ACC112 (cell line): ENCODE measurements around the gene SCUBE3.

ENCODE experiments used
- H2AFZ ChIP-seq: fragments of 200-600 bp; sonication (generic); one replicate; pipeline ENCODE4 v1.6.0; 2017; ENCODE audit warnings: antibody characterized with exemption, low read length; ENCODE audit not compliant: unreplicated experiment
- H3K27ac ChIP-seq: fragments of 200-600 bp; sonication (generic); 2 replicates; pipeline ENCODE4 v1.5.1; 2014; ENCODE audit warnings: low read depth, mild to moderate bottlenecking, antibody characterized with exemption, low read length, moderate library complexity
- H3K27me3 ChIP-seq: fragments of 200-600 bp; sonication (generic); 2 replicates; pipeline ENCODE4 v1.6.1; 2014; ENCODE audit warnings: mild to moderate bottlenecking, antibody characterized with exemption, low read length, moderate library complexity, mixed read lengths; ENCODE audit not compliant: insufficient read depth
- H3K36me3 ChIP-seq: fragments of 200-600 bp; sonication (generic); 2 replicates; pipeline ENCODE4 v1.6.1; 2016; ENCODE audit warnings: mild to moderate bottlenecking, antibody characterized with exemption, low read length, moderate library complexity, mixed read lengths; ENCODE audit not compliant: insufficient read depth
- H3K4me1 ChIP-seq: fragments of 200-600 bp; sonication (generic); one replicate; pipeline ENCODE4 v1.6.1; 2016; ENCODE audit warnings: low read length, mixed read lengths; ENCODE audit not compliant: insufficient read depth, unreplicated experiment, control insufficient read depth
- H3K4me3 ChIP-seq: fragments of 200-600 bp; sonication (generic); 2 replicates; pipeline ENCODE4 v1.5.1; 2014; ENCODE audit warnings: mild to moderate bottlenecking, low read depth, low read length
- H3K79me2 ChIP-seq: fragments of 200-600 bp; sonication (generic); one replicate; pipeline ENCODE4 v1.6.0; 2016; ENCODE audit warnings: low read length; ENCODE audit not compliant: control insufficient read depth, unreplicated experiment, insufficient read depth

Gene SCUBE3

GRCh38 chr6:35267446-35267845 lies 53.7 kb downstream of the SCUBE3 start:
- H2AFZ ChIP-seq = no peak overlapping the region
- peaks cover 7% of the 10 kb centered on the region for H3K79me2 ChIP-seq
- no peak overlapping the region for H3K27ac ChIP-seq
- H3K36me3 ChIP-seq = no peaks in the 10 kb centered on the region
- H3K4me3 ChIP-seq = no peak overlapping the region
- H3K27me3 ChIP-seq = no peaks in the 10 kb centered on the region
- H3K4me1 ChIP-seq = peaks cover under 1% of the 10 kb centered on the region

GRCh38 chr6:35267897-35268296 lies 54.1 kb downstream of the SCUBE3 start:
- peaks cover 7% of the 10 kb centered on the region for H3K79me2 ChIP-seq
- no peaks in the 10 kb centered on the region for H3K4me1 ChIP-seq
- H3K27me3 ChIP-seq = no peaks in the 10 kb centered on the region
- no peak overlapping the region for H2AFZ ChIP-seq
- no peaks in the 10 kb centered on the region for H3K36me3 ChIP-seq
- H3K27ac ChIP-seq = no peak overlapping the region
- H3K4me3 ChIP-seq = no peak overlapping the region

- H2AFZ ChIP-seq = no peak overlapping the region
- H3K36me3 ChIP-seq = no peaks in the 10 kb centered on the region
- H3K27me3 ChIP-seq = no peaks in the 10 kb centered on the region
- peaks cover 17% of the 10 kb centered on the region for H3K4me1 ChIP-seq
- no peak overlapping the region for H3K27ac ChIP-seq
- H3K79me2 ChIP-seq = peaks cover 9% of the 10 kb centered on the region
- H3K4me3 ChIP-seq = no peak overlapping the region
Measured at GRCh38 chr6:35272005-35272404, 58.2 kb downstream of the SCUBE3 start.

- Histone ChIP-seq H3K4me3 (no peak overlapping the region), H3K27me3 (no peaks in the 10 kb centered on the region), H3K36me3 (no peaks in the 10 kb centered on the region), H3K4me1 (peaks cover 17% of the 10 kb centered on the region), H2AFZ (no peak overlapping the region), H3K27ac (no peak overlapping the region), H3K79me2 (peaks cover 7% of the 10 kb centered on the region)
Measured at GRCh38 chr6:35273822-35274559, 60.2 kb downstream of the SCUBE3 start.

- Histone ChIP-seq H3K79me2 (peaks cover 7% of the 10 kb centered on the region), H3K4me1 (peaks cover 17% of the 10 kb centered on the region), H3K4me3 (no peak overlapping the region), H3K36me3 (no peaks in the 10 kb centered on the region), H2AFZ (no peak overlapping the region), H3K27ac (no peak overlapping the region), H3K27me3 (no peaks in the 10 kb centered on the region)
Measured at GRCh38 chr6:35275744-35276260, 62.0 kb downstream of the SCUBE3 start.

- no peak overlapping the region for H2AFZ ChIP-seq
- H3K4me3 ChIP-seq = no peak overlapping the region
- H3K27me3 ChIP-seq = no peaks in the 10 kb centered on the region
- H3K79me2 ChIP-seq = peaks cover 7% of the 10 kb centered on the region
- H3K27ac ChIP-seq = no peak overlapping the region
- H3K4me1 ChIP-seq = peaks cover 17% of the 10 kb centered on the region
- no peaks in the 10 kb centered on the region for H3K36me3 ChIP-seq
Measured at GRCh38 chr6:35278708-35279107, 65.0 kb downstream of the SCUBE3 start.

- H3K4me3 ChIP-seq = no peak overlapping the region
- no peaks in the 10 kb centered on the region for H3K79me2 ChIP-seq
- H2AFZ ChIP-seq = no peak overlapping the region
- H3K4me1 ChIP-seq = no peaks in the 10 kb centered on the region
- peaks cover 3% of the 10 kb centered on the region; the same call in 1 of the 2 replicates for H3K36me3 ChIP-seq
- no peak overlapping the region for H3K27ac ChIP-seq
- H3K27me3 ChIP-seq = no peaks in the 10 kb centered on the region
Measured at GRCh38 chr6:35280903-35281302, 67.1 kb downstream of the SCUBE3 start.

GRCh38 chr6:35282472-35282871 lies 68.7 kb downstream of the SCUBE3 start:
- no peaks in the 10 kb centered on the region for H3K79me2 ChIP-seq
- H3K27me3 ChIP-seq = no peaks in the 10 kb centered on the region
- no peak overlapping the region for H3K27ac ChIP-seq
- H2AFZ ChIP-seq = no peak overlapping the region
- H3K4me3 ChIP-seq = no peak overlapping the region
- H3K36me3 ChIP-seq = peaks cover 7% of the 10 kb centered on the region; the same call in 1 of the 2 replicates
- no peaks in the 10 kb centered on the region for H3K4me1 ChIP-seq

- no peaks in the 10 kb centered on the region for H3K4me1 ChIP-seq
Measured at GRCh38 chr6:35283361-35283760, 69.6 kb downstream of the SCUBE3 start.

GRCh38 chr6:35287671-35288396 lies 74.1 kb downstream of the SCUBE3 start:
- H3K4me1 ChIP-seq = no peaks in the 10 kb centered on the region
- no peak overlapping the region for H3K4me3 ChIP-seq
- peaks cover 16% of the 10 kb centered on the region; the same call in 1 of the 2 replicates for H3K36me3 ChIP-seq
- no peak overlapping the region for H2AFZ ChIP-seq
- no peaks in the 10 kb centered on the region for H3K79me2 ChIP-seq
- no peak overlapping the region for H3K27ac ChIP-seq
- no peaks in the 10 kb centered on the region for H3K27me3 ChIP-seq

More at GRCh38 chr6:35283361-35283760, 69.6 kb downstream of the SCUBE3 start:
- Histone ChIP-seq H3K36me3 (peaks cover 14% of the 10 kb centered on the region; the same call in 1 of the 2 replicates), H2AFZ (no peak overlapping the region), H3K27me3 (no peaks in the 10 kb centered on the region), H3K4me3 (no peak overlapping the region), H3K27ac (no peak overlapping the region), H3K79me2 (no peaks in the 10 kb centered on the region)
